Upper lobe of right lung (tissue), 1 donor: Measurements from ENCODE around the gene SCYL2. TPM values are rescaled to one million over a fixed set of nuclear protein-coding genes. Genes with fewer than 3 reads are reported as not detected.

Experiments used
- ATAC-seq: fragments of 200-7000 bp; cut with Tn5 transposase; one replicate; pipeline ENCODE4 v1.9.1; 2020; ENCODE audit warnings: mild to moderate bottlenecking, moderate library complexity
- DNase-seq: peaks from one replicate; pipeline ENCODE4 v3.0.0-alpha.2; 2020
- H3K27ac ChIP-seq: fragments of 200-600 bp; one replicate; pipeline ENCODE4 v1.8.0; 2022
- H3K27me3 ChIP-seq: fragments of 200-600 bp; one replicate; pipeline ENCODE4 v1.8.0; 2022; ENCODE audit warnings: mild to moderate bottlenecking
- H3K36me3 ChIP-seq: fragments of 200-600 bp; one replicate; pipeline ENCODE4 v1.8.0; 2022
- H3K4me1 ChIP-seq: fragments of 200-600 bp; one replicate; pipeline ENCODE4 v1.8.0; 2022
- H3K4me3 ChIP-seq: fragments of 200-600 bp; one replicate; pipeline ENCODE4 v1.8.0; 2022; ENCODE audit warnings: mild to moderate bottlenecking
- H3K9me3 ChIP-seq: fragments of 200-600 bp; one replicate; pipeline ENCODE4 v1.8.0; 2022
- CTCF ChIP-seq: fragments of 200-600 bp; IDR thresholded peaks from one replicate; pipeline ENCODE4 v1.8.0; 2022; ENCODE audit warnings: antibody characterized with exemption
- intact Hi-C: fragments of 100-400 bp; cut with DNase I; formaldehyde crosslinking; loops from one replicate; pipeline ENCODE4 v1.11.0; 2022
- total RNA-seq: library from RNA; stranded (reverse); fragmentation: NEBNext Ultra II Directional; extraction: Animal tissue kit (Norgen Biotek cat#: 25700); gene quantifications from one replicate; pipeline ENCODE4 v1.2.1, GENCODE V29; 2021
- donor health status: DM: no; HTN: yes; CAD: no; lungs with severe emphysema.

Gene SCYL2
- total RNA-seq, 1 donor from 2014 or later: 40.8 TPM

- intact Hi-C loops: no loop called here
Measured at GRCh38 chr12:100239589-100239988, 27.4 kb upstream of the SCYL2 start.

GRCh38 chr12:100243137-100243536 is 23.8 kb upstream of the SCYL2 start:
- no peak overlapping the region for H3K27ac ChIP-seq
- DNase-seq (no peak), ATAC-seq (no peak)
- H3K27me3 ChIP-seq: no peaks in the 10 kb centered on the region
- no peaks in the 10 kb centered on the region for H3K9me3 ChIP-seq
- intact Hi-C loops: no loop called here
- no peak for TF ChIP-seq CTCF
- H3K36me3 ChIP-seq: no peaks in the 10 kb centered on the region
- H3K4me3 ChIP-seq: no peak overlapping the region
- no peaks in the 10 kb centered on the region for H3K4me1 ChIP-seq

More at GRCh38 chr12:100239589-100239988, 27.4 kb upstream of the SCYL2 start:
- Histone ChIP-seq H3K4me3 (no peak overlapping the region), H3K9me3 (no peaks in the 10 kb centered on the region), H3K27ac (no peak overlapping the region), H3K4me1 (no peaks in the 10 kb centered on the region), H3K36me3 (no peaks in the 10 kb centered on the region), H3K27me3 (no peaks in the 10 kb centered on the region)
- no peak for TF ChIP-seq CTCF
- ATAC-seq (no peak), DNase-seq (no peak)

GRCh38 chr12:100247765-100248164 is 19.2 kb upstream of the SCYL2 start:
- Histone ChIP-seq H3K27me3 (no peaks in the 10 kb centered on the region), H3K4me1 (no peaks in the 10 kb centered on the region), H3K27ac (no peak overlapping the region), H3K9me3 (no peaks in the 10 kb centered on the region), H3K4me3 (no peak overlapping the region), H3K36me3 (no peaks in the 10 kb centered on the region)
- DNase-seq (no peak), ATAC-seq (no peak)
- no peak for TF ChIP-seq CTCF
- intact Hi-C loops: no loop called here

GRCh38 chr12:100248886-100249285 is 18.1 kb upstream of the SCYL2 start:
- H3K4me3 ChIP-seq: no peak overlapping the region
- H3K27me3 ChIP-seq: no peaks in the 10 kb centered on the region
- no peak for ATAC-seq
- no peaks in the 10 kb centered on the region for H3K4me1 ChIP-seq
- no peaks in the 10 kb centered on the region for H3K9me3 ChIP-seq
- H3K36me3 ChIP-seq: no peaks in the 10 kb centered on the region
- DNase-seq: no peak
- no peak overlapping the region for H3K27ac ChIP-seq
- intact Hi-C loops: no loop called here
- TF ChIP-seq CTCF: no peak

GRCh38 chr12:100249941-100250340 is 17.0 kb upstream of the SCYL2 start:
- Histone ChIP-seq H3K4me1 (no peaks in the 10 kb centered on the region), H3K27me3 (no peaks in the 10 kb centered on the region), H3K36me3 (no peaks in the 10 kb centered on the region), H3K9me3 (no peaks in the 10 kb centered on the region), H3K4me3 (no peak overlapping the region), H3K27ac (no peak overlapping the region)
- TF ChIP-seq CTCF: no peak
- DNase-seq: no peak
- intact Hi-C loops: no loop called here
- no peak for ATAC-seq

GRCh38 chr12:100251917-100252316 is 15.1 kb upstream of the SCYL2 start:
- intact Hi-C loops: no loop called here
- Histone ChIP-seq H3K4me3 (no peak overlapping the region), H3K4me1 (no peaks in the 10 kb centered on the region), H3K9me3 (no peaks in the 10 kb centered on the region), H3K36me3 (no peaks in the 10 kb centered on the region), H3K27me3 (no peaks in the 10 kb centered on the region), H3K27ac (no peak overlapping the region)
- TF ChIP-seq CTCF: no peak
- DNase-seq: no peak
- peak; percentile 74 for ATAC-seq
